LNCaP clone FGC (cell line): ENCODE results near the gene ZC3H8.

Source experiments
- DNase-seq: peaks from one replicate; pipeline ENCODE4 v3.0.0-alpha.2; 2011; ENCODE audit warnings: low read depth
- H3K4me3 ChIP-seq: 2 replicates; pipeline ENCODE4 v1.5.1; 2011; ENCODE audit warnings: mild to moderate bottlenecking, low read depth, low read length, control low read depth
- TF ChIP-seq, protein P1 (sequence below): IDR thresholded peaks from 2 replicates; pipeline ENCODE4 v1.5.1; 2012; ENCODE audit warnings: mild to moderate bottlenecking; ENCODE audit not compliant: control insufficient read depth, insufficient read depth; ENCODE audit errors: extremely low read depth

ZC3H8 gene

DNA sequence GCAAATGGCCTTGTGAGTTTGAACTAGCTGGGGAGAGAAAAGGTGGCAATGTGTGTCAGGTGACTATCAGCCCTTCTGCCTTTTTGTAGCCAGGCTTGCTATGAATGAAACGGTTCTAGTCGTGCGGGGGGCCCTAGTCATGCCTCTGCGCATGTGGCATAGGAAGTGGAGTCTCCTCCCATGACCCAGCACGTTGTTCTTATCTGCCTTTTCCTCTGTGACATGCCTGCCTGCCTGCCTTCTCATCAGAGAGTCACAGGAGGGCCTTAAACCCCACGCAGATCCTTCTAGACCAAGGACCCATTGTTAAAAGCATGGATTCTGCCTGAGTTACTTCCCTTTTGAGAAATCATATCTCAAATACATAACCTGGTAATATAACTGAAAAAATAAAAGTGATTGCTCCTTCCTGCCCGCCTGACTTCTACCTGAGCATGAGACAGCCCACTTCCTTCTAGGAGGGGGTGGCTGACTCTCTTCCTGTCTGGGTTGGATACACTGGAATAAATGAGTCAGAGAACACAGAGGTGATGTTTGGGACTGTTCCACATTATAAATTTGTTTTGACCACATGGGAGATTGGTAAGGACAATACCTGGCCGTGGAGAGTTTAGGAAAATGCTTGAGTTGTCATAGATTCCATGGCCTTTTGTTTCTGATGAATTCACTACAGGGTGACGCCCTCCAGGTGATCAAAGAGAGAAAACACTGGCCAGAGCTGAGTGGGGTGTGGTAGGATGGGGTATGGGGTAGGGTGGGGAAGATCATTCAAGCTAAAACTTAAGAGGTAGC is 66.8 kb downstream of the ZC3H8 start:
- TF ChIP-seq, protein P1, sequence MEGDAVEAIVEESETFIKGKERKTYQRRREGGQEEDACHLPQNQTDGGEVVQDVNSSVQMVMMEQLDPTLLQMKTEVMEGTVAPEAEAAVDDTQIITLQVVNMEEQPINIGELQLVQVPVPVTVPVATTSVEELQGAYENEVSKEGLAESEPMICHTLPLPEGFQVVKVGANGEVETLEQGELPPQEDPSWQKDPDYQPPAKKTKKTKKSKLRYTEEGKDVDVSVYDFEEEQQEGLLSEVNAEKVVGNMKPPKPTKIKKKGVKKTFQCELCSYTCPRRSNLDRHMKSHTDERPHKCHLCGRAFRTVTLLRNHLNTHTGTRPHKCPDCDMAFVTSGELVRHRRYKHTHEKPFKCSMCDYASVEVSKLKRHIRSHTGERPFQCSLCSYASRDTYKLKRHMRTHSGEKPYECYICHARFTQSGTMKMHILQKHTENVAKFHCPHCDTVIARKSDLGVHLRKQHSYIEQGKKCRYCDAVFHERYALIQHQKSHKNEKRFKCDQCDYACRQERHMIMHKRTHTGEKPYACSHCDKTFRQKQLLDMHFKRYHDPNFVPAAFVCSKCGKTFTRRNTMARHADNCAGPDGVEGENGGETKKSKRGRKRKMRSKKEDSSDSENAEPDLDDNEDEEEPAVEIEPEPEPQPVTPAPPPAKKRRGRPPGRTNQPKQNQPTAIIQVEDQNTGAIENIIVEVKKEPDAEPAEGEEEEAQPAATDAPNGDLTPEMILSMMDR, result no peak
- DNase-seq, result no peak

DNA sequence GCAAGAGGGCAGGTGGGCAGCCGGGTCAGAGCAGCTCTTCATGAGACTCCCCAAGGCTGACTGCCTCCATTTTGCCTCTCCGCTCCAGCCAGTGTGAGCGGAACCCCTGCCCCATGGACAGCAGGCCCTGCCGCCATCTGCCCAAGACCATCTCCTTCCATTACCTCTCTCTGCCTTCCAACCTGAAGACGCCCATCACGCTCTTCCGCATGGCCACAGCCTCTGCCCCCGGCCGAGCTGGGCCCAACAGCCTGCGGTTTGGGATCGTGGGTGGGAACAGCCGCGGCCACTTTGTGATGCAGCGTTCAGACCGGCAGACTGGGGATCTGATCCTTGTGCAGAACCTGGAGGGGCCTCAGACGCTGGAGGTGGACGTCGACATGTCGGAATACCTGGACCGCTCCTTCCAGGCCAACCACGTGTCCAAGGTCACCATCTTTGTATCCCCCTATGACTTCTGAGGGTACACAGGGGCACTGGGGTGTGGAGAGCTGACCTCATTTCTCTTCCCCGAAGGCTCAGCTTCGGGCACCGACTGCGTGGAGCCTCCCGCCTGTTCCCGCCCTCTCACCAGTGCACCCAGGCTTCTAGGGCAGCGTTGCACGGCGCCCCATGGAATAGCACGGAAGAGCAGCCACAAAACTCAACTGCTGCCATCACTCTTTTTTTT is 67.7 kb downstream of the ZC3H8 start:
- H3K4me3 ChIP-seq, result no peak overlapping the region
- TF ChIP-seq, protein P1, result no peak

More for the DNA sequence above, 66.8 kb downstream of the ZC3H8 start:
- H3K4me3 ChIP-seq, result no peak overlapping the region

DNA sequence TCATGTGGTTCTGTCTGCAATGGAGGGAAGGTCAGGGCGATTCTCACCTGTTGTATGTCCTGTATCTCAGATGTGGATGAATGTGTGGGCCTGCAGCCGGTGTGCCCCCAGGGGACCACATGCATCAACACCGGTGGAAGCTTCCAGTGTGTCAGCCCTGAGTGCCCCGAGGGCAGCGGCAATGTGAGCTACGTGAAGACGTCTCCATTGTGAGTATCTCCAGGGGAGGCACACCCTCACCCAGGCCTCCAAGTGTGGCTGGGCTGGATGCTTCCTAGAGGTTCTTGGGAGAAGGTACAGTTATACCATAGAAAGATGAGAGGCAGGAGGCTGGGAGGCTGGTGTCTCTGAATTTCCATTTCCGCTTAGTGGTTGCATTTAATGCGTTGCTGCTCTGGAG is 69.7 kb downstream of the ZC3H8 start:
- H3K4me3 ChIP-seq, result no peak overlapping the region
- DNase-seq, result no peak
- TF ChIP-seq, protein P1, result no peak

More for the DNA sequence above, 67.7 kb downstream of the ZC3H8 start:
- no peak for DNase-seq

DNA sequence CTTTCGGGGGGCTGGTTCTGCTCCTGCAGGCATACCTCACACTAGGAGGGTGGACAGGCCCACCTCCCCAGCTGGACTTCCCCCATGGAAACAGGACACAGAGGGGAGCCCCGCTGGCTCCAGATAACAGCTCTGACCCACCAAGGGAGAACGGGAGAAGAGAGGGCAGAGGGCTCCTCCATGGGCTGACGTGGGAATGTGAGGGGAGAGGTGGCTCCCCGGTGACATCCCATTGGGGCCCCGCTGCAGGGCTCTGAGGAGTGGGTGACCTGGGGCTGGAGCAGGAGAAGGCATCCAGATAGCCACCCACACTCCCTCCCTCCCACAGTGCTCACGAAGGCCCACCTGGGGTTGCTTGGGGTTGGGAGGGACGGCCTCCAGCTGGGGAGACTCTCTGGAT is 70.7 kb downstream of the ZC3H8 start:
- TF ChIP-seq, protein P1, result no peak
- no peak overlapping the region for H3K4me3 ChIP-seq
- no peak for DNase-seq

DNA sequence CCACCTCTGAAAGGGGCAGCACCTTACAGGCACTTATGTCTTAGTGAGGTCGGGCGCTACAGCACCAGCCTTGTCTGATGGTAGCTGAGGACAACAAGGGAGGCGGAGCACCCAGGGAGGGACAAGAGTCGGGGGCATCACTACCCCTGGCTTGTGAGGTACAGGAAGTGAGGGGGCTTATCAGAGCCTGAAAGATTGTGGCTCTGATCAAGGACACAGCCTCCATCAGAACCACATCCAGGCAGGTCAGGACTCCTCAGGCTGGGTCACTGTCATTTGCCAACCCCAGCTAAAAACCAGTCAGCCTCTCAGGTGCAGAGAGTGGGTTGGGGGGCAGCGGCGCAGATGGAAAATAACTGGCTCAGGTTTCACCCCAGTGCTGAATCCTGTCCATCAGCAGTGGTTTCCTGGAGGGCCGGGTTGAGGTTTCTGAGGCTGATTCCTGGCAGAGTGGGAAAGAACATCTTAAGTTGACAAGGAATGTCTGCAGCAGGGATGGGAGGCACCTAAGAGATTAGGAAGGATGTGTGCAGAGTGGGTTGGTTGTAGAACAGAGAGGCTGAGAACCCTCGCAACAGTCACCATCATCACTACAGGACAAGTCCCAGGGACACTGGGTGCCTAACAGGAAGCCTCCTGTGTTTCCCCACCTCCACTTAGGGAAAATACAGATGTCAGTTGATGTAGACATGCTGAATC is 71.4 kb downstream of the ZC3H8 start:
- H3K4me3 ChIP-seq, result no peak overlapping the region
- no peak for DNase-seq
- TF ChIP-seq, protein P1, result no peak

DNA sequence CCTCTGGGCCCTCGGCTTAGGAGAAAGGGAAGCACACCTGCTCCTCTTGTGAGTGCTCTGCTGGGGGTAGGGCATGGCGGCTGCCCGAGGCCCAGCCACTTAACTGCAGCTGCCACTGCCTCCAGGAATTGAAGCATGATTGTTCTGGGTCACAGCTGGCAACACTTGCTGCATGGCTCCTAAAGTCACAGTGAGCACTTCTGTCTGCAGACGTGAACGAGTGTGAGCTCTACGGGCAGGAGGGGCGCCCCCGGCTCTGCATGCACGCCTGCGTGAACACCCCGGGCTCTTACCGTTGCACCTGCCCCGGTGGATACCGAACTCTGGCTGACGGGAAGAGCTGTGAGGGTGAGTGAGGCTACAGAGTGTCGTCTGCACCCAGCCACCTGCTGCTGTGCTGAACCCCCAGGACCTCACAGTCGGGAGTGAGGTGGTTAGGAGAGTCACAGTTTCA is 72.2 kb downstream of the ZC3H8 start:
- DNase-seq, result no peak
- H3K4me3 ChIP-seq, result no peak overlapping the region
- TF ChIP-seq, protein P1, result no peak
